ENCODE results near the gene SLC31A2.
"Not testable (repeated sequence)": the region's sequence is repeated elsewhere in the genome, so short reads cannot be mapped to it uniquely, and the experiment has no call there.

SLC31A2 gene

GRCh38 chr9:113149561-113149960 is 1.2 kb upstream of the SLC31A2 start:
- not testable (repeated sequence) for H3K4me3 ChIP-seq (ENCODE audit: low read depth, low read length)

GRCh38 chr9:113151696-113152630 is 1.2 kb downstream of the SLC31A2 start:
- H3K4me3 ChIP-seq (ENCODE audit: low read depth, low read length) = peak overlapping the region; percentile 69

GRCh38 chr9:113152699-113153098 is 1.9 kb downstream of the SLC31A2 start:
- H3K4me3 ChIP-seq (ENCODE audit: low read depth, low read length) = no peak overlapping the region

- no peak overlapping the region for H3K4me3 ChIP-seq (ENCODE audit: low read depth, low read length)
These were observed 2.8 kb downstream of the SLC31A2 start for GRCh38 chr9:113153599-113153998.

GRCh38 chr9:113154471-113154870 is 3.7 kb downstream of the SLC31A2 start:
- no peak overlapping the region for H3K4me3 ChIP-seq (ENCODE audit: low read depth, low read length)

GRCh38 chr9:113154946-113155345 is 4.1 kb downstream of the SLC31A2 start:
- no peak overlapping the region for H3K4me3 ChIP-seq (ENCODE audit: low read depth, low read length)

GRCh38 chr9:113155911-113156588 is 5.2 kb downstream of the SLC31A2 start:
- no peak overlapping the region for H3K4me3 ChIP-seq (ENCODE audit: low read depth, low read length)

- H3K4me3 ChIP-seq (ENCODE audit: low read depth, low read length) = no peak overlapping the region
These were observed 6.1 kb downstream of the SLC31A2 start for GRCh38 chr9:113156880-113157279.

- H3K4me3 ChIP-seq (ENCODE audit: low read depth, low read length) = no peak overlapping the region
These were observed 7.6 kb downstream of the SLC31A2 start for GRCh38 chr9:113158446-113158845.

- H3K4me3 ChIP-seq (ENCODE audit: low read depth, low read length) = no peak overlapping the region
These were observed 9.8 kb downstream of the SLC31A2 start for GRCh38 chr9:113160571-113160970.

- no peak overlapping the region for H3K4me3 ChIP-seq (ENCODE audit: low read depth, low read length)
These were observed 12.2 kb downstream of the SLC31A2 start for GRCh38 chr9:113163001-113163400.

GRCh38 chr9:113164536-113165300 is 13.9 kb downstream of the SLC31A2 start:
- no peak overlapping the region for H3K4me3 ChIP-seq (ENCODE audit: low read depth, low read length)

GRCh38 chr9:113166039-113166438 is 15.2 kb downstream of the SLC31A2 start:
- no peak overlapping the region for H3K4me3 ChIP-seq (ENCODE audit: low read depth, low read length)

- no peak overlapping the region for H3K4me3 ChIP-seq (ENCODE audit: low read depth, low read length)
These were observed 18.0 kb downstream of the SLC31A2 start for GRCh38 chr9:113168809-113169208.

- H3K4me3 ChIP-seq (ENCODE audit: low read depth, low read length) = no peak overlapping the region
These were observed 22.5 kb downstream of the SLC31A2 start for GRCh38 chr9:113173341-113173740.

GRCh38 chr9:113176803-113177202 is 26.0 kb downstream of the SLC31A2 start:
- H3K4me3 ChIP-seq (ENCODE audit: low read depth, low read length) = no peak overlapping the region

- H3K4me3 ChIP-seq (ENCODE audit: low read depth, low read length) = no peak overlapping the region
These were observed 26.4 kb downstream of the SLC31A2 start for GRCh38 chr9:113177251-113177650.

GRCh38 chr9:113178087-113178486 is 27.3 kb downstream of the SLC31A2 start:
- H3K4me3 ChIP-seq (ENCODE audit: low read depth, low read length) = no peak overlapping the region

GRCh38 chr9:113179839-113180238 is 29.0 kb downstream of the SLC31A2 start:
- H3K4me3 ChIP-seq (ENCODE audit: low read depth, low read length) = no peak overlapping the region

GRCh38 chr9:113181165-113181564 is 30.4 kb downstream of the SLC31A2 start:
- H3K4me3 ChIP-seq (ENCODE audit: low read depth, low read length) = no peak overlapping the region

- H3K4me3 ChIP-seq (ENCODE audit: low read depth, low read length) = no peak overlapping the region
These were observed 33.2 kb downstream of the SLC31A2 start for GRCh38 chr9:113183956-113184488.
